Measurements from ENCODE around the gene HECW1. TPM values are rescaled to one million over a fixed set of nuclear protein-coding genes. Genes with fewer than 3 reads are reported as not detected.

The HECW1 gene
- total RNA-seq, 1 experiment from 2014 or later: 0.77 TPM

DNA sequence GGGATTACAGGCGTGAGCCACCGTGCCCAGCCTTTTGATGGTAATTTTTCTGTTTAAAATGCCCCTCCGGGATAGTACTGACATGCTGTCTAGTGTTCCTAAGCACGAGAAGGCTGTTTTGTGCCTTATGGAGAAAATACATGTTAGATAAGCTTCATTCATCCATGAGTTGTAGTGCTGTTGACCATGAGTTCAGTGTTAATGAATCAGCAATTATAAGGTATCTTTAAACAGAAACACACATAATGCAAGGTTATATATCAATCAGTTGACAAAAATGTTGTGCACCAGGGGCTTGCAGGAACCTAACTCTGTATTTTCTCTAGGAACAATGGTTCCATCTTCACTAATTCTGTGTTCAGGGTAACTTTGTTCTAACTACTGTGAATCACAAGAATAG, 30.8 kb upstream of the HECW1 start:
- in situ Hi-C loops (cut with HindIII; ENCODE audit: low pct_unique_long_range_greater_than_20kb, low sequenced_read_pairs): no loop called here
- Histone ChIP-seq H3K9me3 (ENCODE audit: control insufficient read depth, insufficient read depth, low read depth, low read length) (no peaks in the 10 kb centered on the region), H3K4me3 (ENCODE audit: low read depth in 2 of 2, low read length in 2 of 2) (no peak overlapping the region), H3K27me3 (ENCODE audit: control insufficient read depth, insufficient read depth, low read length) (peaks cover 2% of the 10 kb centered on the region; the same call in 1 of the 2 replicates), H3K4me1 (ENCODE audit: control insufficient read depth, insufficient read depth, low read length) (no peaks in the 10 kb centered on the region), H3K36me3 (ENCODE audit: control insufficient read depth, insufficient read depth, low read length) (no peaks in the 10 kb centered on the region), H3K27ac (ENCODE audit: low read length) (no peak overlapping the region)
- ChIA-PET POLR2A (no interaction called here), CTCF (no interaction called here)
- intact Hi-C loops (cut with micrococcal nuclease; ENCODE audit: unreplicated experiment): no loop called here
- ATAC-seq (no peak), DNase-seq (ENCODE audit: low read depth, low spot score) (no peak)
- TF ChIP-seq SIN3A (IDR thresholded peaks at IDR 0.05; ENCODE audit: borderline replicate concordance, insufficient read depth, low read depth, low read length) (no peak), POLR2AphosphoS5 (IDR thresholded peaks at IDR 0.05; ENCODE audit: low read depth, low read length) (no peak), TCF7L2 (IDR thresholded peaks at IDR 0.05; ENCODE audit: low read depth, low read length) (no peak)
- TF ChIP-seq, protein P1, sequence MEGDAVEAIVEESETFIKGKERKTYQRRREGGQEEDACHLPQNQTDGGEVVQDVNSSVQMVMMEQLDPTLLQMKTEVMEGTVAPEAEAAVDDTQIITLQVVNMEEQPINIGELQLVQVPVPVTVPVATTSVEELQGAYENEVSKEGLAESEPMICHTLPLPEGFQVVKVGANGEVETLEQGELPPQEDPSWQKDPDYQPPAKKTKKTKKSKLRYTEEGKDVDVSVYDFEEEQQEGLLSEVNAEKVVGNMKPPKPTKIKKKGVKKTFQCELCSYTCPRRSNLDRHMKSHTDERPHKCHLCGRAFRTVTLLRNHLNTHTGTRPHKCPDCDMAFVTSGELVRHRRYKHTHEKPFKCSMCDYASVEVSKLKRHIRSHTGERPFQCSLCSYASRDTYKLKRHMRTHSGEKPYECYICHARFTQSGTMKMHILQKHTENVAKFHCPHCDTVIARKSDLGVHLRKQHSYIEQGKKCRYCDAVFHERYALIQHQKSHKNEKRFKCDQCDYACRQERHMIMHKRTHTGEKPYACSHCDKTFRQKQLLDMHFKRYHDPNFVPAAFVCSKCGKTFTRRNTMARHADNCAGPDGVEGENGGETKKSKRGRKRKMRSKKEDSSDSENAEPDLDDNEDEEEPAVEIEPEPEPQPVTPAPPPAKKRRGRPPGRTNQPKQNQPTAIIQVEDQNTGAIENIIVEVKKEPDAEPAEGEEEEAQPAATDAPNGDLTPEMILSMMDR (IDR thresholded peaks at IDR 0.05): no peak
- no TSS peak for BruUV-seq (replicated peaks)

DNA sequence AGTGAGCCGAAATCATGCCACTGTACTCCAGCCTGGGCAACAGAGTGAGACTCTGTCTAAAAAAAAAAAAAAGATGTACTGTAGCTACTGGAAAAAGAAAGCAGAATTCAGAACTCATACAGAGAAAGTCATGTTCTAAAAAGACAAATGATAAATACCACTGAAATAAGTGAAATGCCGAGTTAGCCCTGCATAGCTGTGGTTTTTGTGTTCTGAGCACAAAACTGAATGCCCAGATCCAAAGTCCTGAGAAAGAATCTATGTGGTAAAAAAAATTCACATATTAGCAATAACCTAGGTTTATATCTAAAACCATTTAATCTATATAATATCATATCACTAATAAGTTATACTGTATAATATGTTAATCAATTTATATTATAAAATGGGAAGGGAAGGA, 29.3 kb upstream of the HECW1 start:
- TF ChIP-seq TCF7L2 (IDR thresholded peaks at IDR 0.05; ENCODE audit: low read depth, low read length): no peak
- TF ChIP-seq SIN3A (IDR thresholded peaks at IDR 0.05; ENCODE audit: borderline replicate concordance, insufficient read depth, low read depth, low read length): no peak
- TF ChIP-seq, protein P2, sequence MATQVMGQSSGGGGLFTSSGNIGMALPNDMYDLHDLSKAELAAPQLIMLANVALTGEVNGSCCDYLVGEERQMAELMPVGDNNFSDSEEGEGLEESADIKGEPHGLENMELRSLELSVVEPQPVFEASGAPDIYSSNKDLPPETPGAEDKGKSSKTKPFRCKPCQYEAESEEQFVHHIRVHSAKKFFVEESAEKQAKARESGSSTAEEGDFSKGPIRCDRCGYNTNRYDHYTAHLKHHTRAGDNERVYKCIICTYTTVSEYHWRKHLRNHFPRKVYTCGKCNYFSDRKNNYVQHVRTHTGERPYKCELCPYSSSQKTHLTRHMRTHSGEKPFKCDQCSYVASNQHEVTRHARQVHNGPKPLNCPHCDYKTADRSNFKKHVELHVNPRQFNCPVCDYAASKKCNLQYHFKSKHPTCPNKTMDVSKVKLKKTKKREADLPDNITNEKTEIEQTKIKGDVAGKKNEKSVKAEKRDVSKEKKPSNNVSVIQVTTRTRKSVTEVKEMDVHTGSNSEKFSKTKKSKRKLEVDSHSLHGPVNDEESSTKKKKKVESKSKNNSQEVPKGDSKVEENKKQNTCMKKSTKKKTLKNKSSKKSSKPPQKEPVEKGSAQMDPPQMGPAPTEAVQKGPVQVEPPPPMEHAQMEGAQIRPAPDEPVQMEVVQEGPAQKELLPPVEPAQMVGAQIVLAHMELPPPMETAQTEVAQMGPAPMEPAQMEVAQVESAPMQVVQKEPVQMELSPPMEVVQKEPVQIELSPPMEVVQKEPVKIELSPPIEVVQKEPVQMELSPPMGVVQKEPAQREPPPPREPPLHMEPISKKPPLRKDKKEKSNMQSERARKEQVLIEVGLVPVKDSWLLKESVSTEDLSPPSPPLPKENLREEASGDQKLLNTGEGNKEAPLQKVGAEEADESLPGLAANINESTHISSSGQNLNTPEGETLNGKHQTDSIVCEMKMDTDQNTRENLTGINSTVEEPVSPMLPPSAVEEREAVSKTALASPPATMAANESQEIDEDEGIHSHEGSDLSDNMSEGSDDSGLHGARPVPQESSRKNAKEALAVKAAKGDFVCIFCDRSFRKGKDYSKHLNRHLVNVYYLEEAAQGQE (IDR thresholded peaks at IDR 0.05; ENCODE audit: insufficient read depth in 1 of 2, low read depth in 2 of 2, low read length in 1 of 2): no peak
- TF ChIP-seq POLR2AphosphoS5 (IDR thresholded peaks at IDR 0.05; ENCODE audit: low read depth, low read length): no peak
- TF ChIP-seq, protein P1 (IDR thresholded peaks at IDR 0.05): no peak
- in situ Hi-C loops (cut with HindIII; ENCODE audit: low pct_unique_long_range_greater_than_20kb, low sequenced_read_pairs) (no loop called here), intact Hi-C loops (cut with micrococcal nuclease; ENCODE audit: unreplicated experiment) (no loop called here)
- Histone ChIP-seq H3K9me3 (ENCODE audit: control insufficient read depth, insufficient read depth, low read depth, low read length) (no peaks in the 10 kb centered on the region), H3K4me3 (ENCODE audit: low read depth in 2 of 2, low read length in 2 of 2) (no peak overlapping the region), H3K36me3 (ENCODE audit: control insufficient read depth, insufficient read depth, low read length) (no peaks in the 10 kb centered on the region), H3K4me1 (ENCODE audit: control insufficient read depth, insufficient read depth, low read length) (no peaks in the 10 kb centered on the region), H3K27ac (ENCODE audit: low read length) (no peak overlapping the region), H3K27me3 (ENCODE audit: control insufficient read depth, insufficient read depth, low read length) (peaks cover 2% of the 10 kb centered on the region; the same call in 1 of the 2 replicates)
- DNase-seq (ENCODE audit: low read depth, low spot score) (no peak), ATAC-seq (no peak)
- ChIA-PET POLR2A (no interaction called here), CTCF (no interaction called here)
- BruUV-seq (replicated peaks): no TSS peak
